Lung (tissue), 12 donors: ENCODE data around the gene RAPGEF1. TPM values are rescaled to one million over a fixed set of nuclear protein-coding genes. Genes with fewer than 3 reads are reported as not detected.

Source experiments
- ATAC-seq: fragments of 200-7000 bp; cut with Tn5 transposase; one replicate; pipeline ENCODE4 v1.9.1; 2020; ENCODE audit warnings: moderate number of reproducible peaks; ENCODE audit not compliant: insufficient read depth, low FRiP score
- DNase-seq, 3 donors: peaks; one replicate each; pipeline ENCODE4 v3.0.0-alpha.2; 2013 to 2017
- H3K27ac ChIP-seq, 2 donors: one replicate each; pipeline ENCODE4 v1.5.1; 2013; ENCODE audit warnings: mild to moderate bottlenecking in 2 of 2, moderate library complexity in 2 of 2, control low read depth in 1 of 2, inconsistent platforms in 1 of 2, low read depth in 1 of 2, low read length in 1 of 2
- H3K27me3 ChIP-seq, 3 donors: one replicate each; pipeline ENCODE4 v1.5.1; 2013; ENCODE audit warnings: low read length in 2 of 3; ENCODE audit not compliant: control insufficient read depth in 3 of 3, insufficient read depth in 3 of 3
- H3K36me3 ChIP-seq, 4 donors: one replicate each; pipeline ENCODE4 v1.5.1; 2013; ENCODE audit warnings: low read length in 4 of 4, mild to moderate bottlenecking in 1 of 4, moderate library complexity in 1 of 4; ENCODE audit not compliant: control insufficient read depth in 4 of 4, insufficient read depth in 4 of 4
- H3K4me1 ChIP-seq, 5 donors: one replicate each; pipeline ENCODE4 v1.5.1; 2013; ENCODE audit warnings: low read length in 5 of 5, mild to moderate bottlenecking in 2 of 5, moderate library complexity in 1 of 5; ENCODE audit not compliant: control insufficient read depth in 5 of 5, insufficient read depth in 5 of 5
- H3K4me3 ChIP-seq: one replicate; pipeline ENCODE4 v1.5.1; 2013; ENCODE audit warnings: mild to moderate bottlenecking, control low read depth, moderate library complexity
- H3K9ac ChIP-seq, 2 donors: one replicate each; pipeline ENCODE4 v1.5.1; 2013; ENCODE audit warnings: low read length in 2 of 2, control low read depth in 1 of 2; ENCODE audit not compliant: insufficient read depth in 1 of 2
- H3K9me3 ChIP-seq, 4 donors: one replicate each; pipeline ENCODE4 v1.5.1; 2013; ENCODE audit warnings: low read length in 3 of 4, mild to moderate bottlenecking in 1 of 4, moderate library complexity in 1 of 4; ENCODE audit not compliant: control insufficient read depth in 4 of 4, insufficient read depth in 3 of 4
- CTCF ChIP-seq: IDR thresholded peaks from 2 replicates; pipeline ENCODE4 v1.5.1; 2012; ENCODE audit warnings: mild to moderate bottlenecking; ENCODE audit errors: control extremely low read depth, extremely low read depth
- WGBS, 2 donors: extraction: QIAGEN DNeasy Blood & Tissue Kit; methylation state at CpG; one replicate each; pipeline ENCODE4 v1.1.7; 2013; 5-methylcytosine and 5-hydroxymethylcytosine counted together
- polyA plus RNA-seq, 2 donors: library from polyadenylated mRNA; stranded (reverse); fragments of 200-250 nt; gene quantifications; one replicate each; pipeline ENCODE4 v1.2.1, GENCODE V29; 2013
- total RNA-seq, 2 donors: library from RNA; depleted of rRNA in 1 of 2; stranded (reverse); fragments of >200 nt in 1 of 2; gene quantifications; one replicate each; pipeline ENCODE4 v1.2.1, GENCODE V29; 2014 to 2021
- donor health status: control.
- donor health status: control.
- donor health status: Bipolar disorder and iron deficiency.
- donor health status: healthy.
- donor health status: DM: yes; HTN: yes; CAD: no.

The RAPGEF1 gene
- total and polyA plus RNA-seq, 4 donors, result 38.9 to 134 (median 55.1) TPM

- no peak overlapping the region for H3K27ac ChIP-seq
- no peak for TF ChIP-seq CTCF
These were observed 3.6 kb upstream of the RAPGEF1 start for GRCh38 chr9:131743501-131743900.

GRCh38 chr9:131743096-131743495 is 3.2 kb upstream of the RAPGEF1 start:
- ATAC-seq (no peak), DNase-seq (no peak)
- H3K9me3 ChIP-seq, result no peaks in the 10 kb centered on the region
- no peak for TF ChIP-seq CTCF
- H3K27ac ChIP-seq, result no peak overlapping the region
- H3K4me3 ChIP-seq, result no peak overlapping the region
- H3K27me3 ChIP-seq, result no peaks in the 10 kb centered on the region
- H3K4me1 ChIP-seq, result peaks cover 0 to 10% (median 5%) of the 10 kb centered on the region in 5 donors
- no peaks in the 10 kb centered on the region for H3K36me3 ChIP-seq
- H3K9ac ChIP-seq, result no peak overlapping the region
- WGBS, 2 donors, result 89 to 94% methylated on average over 2 of the region's 2 CpGs

More at GRCh38 chr9:131743501-131743900, 3.6 kb upstream of the RAPGEF1 start:
- DNase-seq (no peak), ATAC-seq (no peak)
- Histone ChIP-seq H3K4me3 (no peak overlapping the region), H3K4me1 (peaks cover 0 to 7% (median 4%) of the 10 kb centered on the region in 5 donors), H3K36me3 (no peaks in the 10 kb centered on the region), H3K9me3 (no peaks in the 10 kb centered on the region), H3K27me3 (no peaks in the 10 kb centered on the region), H3K9ac (no peak overlapping the region)
- 83 to 88% methylated on average over 1 of the region's 1 CpG for WGBS, 2 donors

GRCh38 chr9:131740898-131741297 is 1.0 kb upstream of the RAPGEF1 start:
- Histone ChIP-seq H3K4me1 (peaks cover 0 to 20% (median 14%) of the 10 kb centered on the region in 5 donors), H3K9ac (no peak overlapping the region), H3K27me3 (no peaks in the 10 kb centered on the region), H3K9me3 (no peaks in the 10 kb centered on the region), H3K27ac (no peak overlapping the region), H3K36me3 (no peaks in the 10 kb centered on the region), H3K4me3 (no peak overlapping the region)
- DNase-seq (no peak), ATAC-seq (no peak)
- WGBS, 2 donors, result 91 to 95% methylated on average over 5 of the region's 5 CpGs
- TF ChIP-seq CTCF, result no peak
